IMR-90 (cell line): ENCODE data around the gene DAB2.

Experiments
- ELK1 ChIP-seq: fragments of 150-350 bp; IDR thresholded peaks from 2 replicates; pipeline ENCODE4 v1.6.1; 2016; ENCODE audit warnings: low read depth, mild to moderate bottlenecking, low read length, moderate library complexity, borderline replicate concordance
- FOS ChIP-seq: fragments of 150-350 bp; IDR thresholded peaks from 2 replicates; pipeline ENCODE4 v1.6.1; 2016; ENCODE audit warnings: low read depth, low read length
- MAFK ChIP-seq: IDR thresholded peaks from 2 replicates; pipeline ENCODE4 v1.6.1; 2012; ENCODE audit warnings: low read depth, low read length, improper control_type of control experiment
- POLR2A ChIP-seq: IDR thresholded peaks from 2 replicates; pipeline ENCODE4 v1.6.1; 2012; ENCODE audit warnings: mild to moderate bottlenecking, low read depth, low read length
- RAD21 ChIP-seq: IDR thresholded peaks from 2 replicates; pipeline ENCODE4 v1.6.1; 2012; ENCODE audit warnings: low read length, improper control_type of control experiment
- TF ChIP-seq, protein P1 (sequence below): conservative IDR thresholded peaks from 2 replicates; pipeline ENCODE4 v1.5.1; 2012; ENCODE audit warnings: mild to moderate bottlenecking, low read depth, low read length, improper control_type of control experiment

DNA sequence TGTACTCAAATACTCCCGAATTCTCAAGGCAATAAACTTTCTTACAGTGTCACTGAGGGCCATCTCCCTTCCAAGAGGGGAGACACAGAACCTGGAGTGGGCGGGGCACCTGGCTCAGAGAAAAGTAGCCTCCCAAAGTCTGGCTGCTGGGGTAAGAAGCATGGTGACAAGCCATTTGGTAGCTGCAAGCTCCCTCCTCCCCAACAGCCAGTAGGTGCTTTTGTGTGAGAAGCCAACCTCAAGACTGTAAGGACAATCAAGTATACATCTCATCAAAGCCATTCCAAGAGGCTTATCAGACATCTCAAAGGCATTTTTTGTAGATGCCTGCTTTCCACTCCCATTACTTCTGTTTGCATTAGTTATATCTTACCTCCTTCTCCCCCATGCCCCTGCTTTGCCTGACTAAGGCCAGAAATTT is 1.4 kb downstream of the DAB2 start:
- TF ChIP-seq, protein P1, sequence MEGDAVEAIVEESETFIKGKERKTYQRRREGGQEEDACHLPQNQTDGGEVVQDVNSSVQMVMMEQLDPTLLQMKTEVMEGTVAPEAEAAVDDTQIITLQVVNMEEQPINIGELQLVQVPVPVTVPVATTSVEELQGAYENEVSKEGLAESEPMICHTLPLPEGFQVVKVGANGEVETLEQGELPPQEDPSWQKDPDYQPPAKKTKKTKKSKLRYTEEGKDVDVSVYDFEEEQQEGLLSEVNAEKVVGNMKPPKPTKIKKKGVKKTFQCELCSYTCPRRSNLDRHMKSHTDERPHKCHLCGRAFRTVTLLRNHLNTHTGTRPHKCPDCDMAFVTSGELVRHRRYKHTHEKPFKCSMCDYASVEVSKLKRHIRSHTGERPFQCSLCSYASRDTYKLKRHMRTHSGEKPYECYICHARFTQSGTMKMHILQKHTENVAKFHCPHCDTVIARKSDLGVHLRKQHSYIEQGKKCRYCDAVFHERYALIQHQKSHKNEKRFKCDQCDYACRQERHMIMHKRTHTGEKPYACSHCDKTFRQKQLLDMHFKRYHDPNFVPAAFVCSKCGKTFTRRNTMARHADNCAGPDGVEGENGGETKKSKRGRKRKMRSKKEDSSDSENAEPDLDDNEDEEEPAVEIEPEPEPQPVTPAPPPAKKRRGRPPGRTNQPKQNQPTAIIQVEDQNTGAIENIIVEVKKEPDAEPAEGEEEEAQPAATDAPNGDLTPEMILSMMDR = no peak
- TF ChIP-seq RAD21 (no peak), MAFK (no peak), FOS (no peak), POLR2A (no peak), ELK1 (no peak)
